HEK293T (cell line): ENCODE results near the gene MED31.

Source experiments
- BHLHE40 ChIP-seq: fragments of 450-650 bp; IDR thresholded peaks from 2 replicates; pipeline ENCODE4 v1.6.1; 2016; ENCODE audit warnings: mild to moderate bottlenecking, moderate library complexity, borderline replicate concordance
- CTBP1 ChIP-seq: fragments of 450-650 bp; IDR thresholded peaks from 2 replicates; pipeline ENCODE4 v1.6.1; 2016; ENCODE audit warnings: borderline replicate concordance
- ELF4 ChIP-seq: fragments of 450-650 bp; IDR thresholded peaks from 2 replicates; pipeline ENCODE4 v1.6.1; 2017; ENCODE audit warnings: antibody characterized with exemption
- FOXA1 ChIP-seq: fragments of 450-650 bp; IDR thresholded peaks from 2 replicates; pipeline ENCODE4 v1.6.1; 2016; ENCODE audit warnings: mild to moderate bottlenecking
- FOXK2 ChIP-seq: fragments of 450-650 bp; IDR thresholded peaks from 2 replicates; pipeline ENCODE4 v1.6.1; 2016; ENCODE audit warnings: mild to moderate bottlenecking
- FOXM1 ChIP-seq: fragments of 450-650 bp; IDR thresholded peaks from 2 replicates; pipeline ENCODE4 v1.6.1; 2017; ENCODE audit warnings: mild to moderate bottlenecking, borderline replicate concordance
- HDGF ChIP-seq: fragments of 450-650 bp; IDR thresholded peaks from 2 replicates; pipeline ENCODE4 v1.6.1; 2017; ENCODE audit warnings: antibody characterized with exemption, borderline replicate concordance
- L3MBTL2 ChIP-seq: fragments of 450-650 bp; conservative IDR thresholded peaks from 2 replicates; pipeline ENCODE4 v1.6.1; 2016; ENCODE audit warnings: mild to moderate bottlenecking
- LEF1 ChIP-seq: fragments of 450-650 bp; IDR thresholded peaks from 2 replicates; pipeline ENCODE4 v1.6.1; 2017; ENCODE audit warnings: mild to moderate bottlenecking, borderline replicate concordance
- SP1 ChIP-seq: fragments of 450-650 bp; IDR thresholded peaks from 2 replicates; pipeline ENCODE4 v1.6.1; 2017
- SUZ12 ChIP-seq: fragments of 450-650 bp; IDR thresholded peaks from 2 replicates; pipeline ENCODE4 v1.6.1; 2016; ENCODE audit warnings: mild to moderate bottlenecking
- TARDBP ChIP-seq: fragments of 450-650 bp; IDR thresholded peaks from 2 replicates; pipeline ENCODE4 v1.6.1; 2016
- ZNF384 ChIP-seq: fragments of 450-650 bp; IDR thresholded peaks from 2 replicates; pipeline ENCODE4 v1.6.1; 2016

- TF ChIP-seq TARDBP (no peak), CTBP1 (no peak), SP1 (no peak), ELF4 (no peak), FOXM1 (no peak), HDGF (no peak), FOXK2 (no peak), ZNF384 (no peak), L3MBTL2 (no peak), SUZ12 (no peak), LEF1 (no peak), FOXA1 (no peak), BHLHE40 (no peak)
Measured at GRCh38 chr17:6648181-6648580, 3.2 kb downstream of the MED31 start.
